ENCODE measurements around the gene TRAF3IP1.

Gene TRAF3IP1

GRCh38 chr2:238383135-238383534 lies 62.8 kb downstream of the TRAF3IP1 start:
- TF ChIP-seq CTCF (IDR thresholded peaks at IDR 0.05; ENCODE audit: low read depth, low read length): no peak
- Histone ChIP-seq H3K36me3 (no peaks in the 10 kb centered on the region; the same call in 1 of the 2 replicates), H3K4me3 (ENCODE audit: low read depth, low read length) (no peak overlapping the region), H3K9me3 (ENCODE audit: severe bottlenecking) (no peaks in the 10 kb centered on the region), H3K27me3 (ENCODE audit: insufficient read depth, low read depth, severe bottlenecking) (no peaks in the 10 kb centered on the region), H3K27ac (no peak overlapping the region)
- DNase-seq: no peak

GRCh38 chr2:238383743-238384380 lies 63.5 kb downstream of the TRAF3IP1 start:
- DNase-seq: no peak
- Histone ChIP-seq H3K9me3 (ENCODE audit: severe bottlenecking) (no peaks in the 10 kb centered on the region), H3K4me3 (ENCODE audit: low read depth, low read length) (no peak overlapping the region), H3K27me3 (ENCODE audit: insufficient read depth, low read depth, severe bottlenecking) (no peaks in the 10 kb centered on the region), H3K27ac (no peak overlapping the region), H3K36me3 (no peaks in the 10 kb centered on the region; the same call in 1 of the 2 replicates)
- no peak for TF ChIP-seq CTCF (IDR thresholded peaks at IDR 0.05; ENCODE audit: low read depth, low read length)

- no peaks in the 10 kb centered on the region for H3K9me3 ChIP-seq (ENCODE audit: severe bottlenecking)
- TF ChIP-seq CTCF (IDR thresholded peaks at IDR 0.05; ENCODE audit: low read depth, low read length): no peak
- no peak for DNase-seq
- no peaks in the 10 kb centered on the region; the same call in 1 of the 2 replicates for H3K36me3 ChIP-seq
- H3K27ac ChIP-seq: no peak overlapping the region
- no peak overlapping the region for H3K4me3 ChIP-seq (ENCODE audit: low read depth, low read length)
- no peaks in the 10 kb centered on the region for H3K27me3 ChIP-seq (ENCODE audit: insufficient read depth, low read depth, severe bottlenecking)
Observed at GRCh38 chr2:238387332-238387731, 67.0 kb downstream of the TRAF3IP1 start.

- DNase-seq: no peak
- no peak for TF ChIP-seq CTCF (IDR thresholded peaks at IDR 0.05; ENCODE audit: low read depth, low read length)
- H3K9me3 ChIP-seq (ENCODE audit: severe bottlenecking): no peaks in the 10 kb centered on the region
- H3K36me3 ChIP-seq: no peaks in the 10 kb centered on the region; the same call in 1 of the 2 replicates
- no peaks in the 10 kb centered on the region for H3K27me3 ChIP-seq (ENCODE audit: insufficient read depth, low read depth, severe bottlenecking)
- no peak overlapping the region for H3K27ac ChIP-seq
- no peak overlapping the region for H3K4me3 ChIP-seq (ENCODE audit: low read depth, low read length)
Observed at GRCh38 chr2:238388794-238389193, 68.5 kb downstream of the TRAF3IP1 start.

GRCh38 chr2:238389988-238390589 lies 69.8 kb downstream of the TRAF3IP1 start:
- no peak for TF ChIP-seq CTCF (IDR thresholded peaks at IDR 0.05; ENCODE audit: low read depth, low read length)
- no peak for DNase-seq
- H3K27ac ChIP-seq: no peak overlapping the region
- H3K36me3 ChIP-seq: no peaks in the 10 kb centered on the region
- H3K4me3 ChIP-seq (ENCODE audit: low read depth, low read length): no peak overlapping the region
- no peaks in the 10 kb centered on the region for H3K9me3 ChIP-seq (ENCODE audit: severe bottlenecking)
- no peaks in the 10 kb centered on the region for H3K27me3 ChIP-seq (ENCODE audit: insufficient read depth, low read depth, severe bottlenecking)

Data from WERI-Rb-1 (cell line).